OCI-LY3 (cell line): ENCODE measurements around the gene TTC28.

Experiments used
- H2AFZ ChIP-seq: fragments of 200-600, 300-600 bp; shearing (Covaris generic); 2 replicates; pipeline ENCODE4 v1.6.0; 2014; ENCODE audit warnings: antibody characterized with exemption, low read depth, low read length
- H3K27ac ChIP-seq: fragments of 200-600, 300-600 bp; sonication (generic); 2 replicates; pipeline ENCODE4 v1.5.1; 2014; ENCODE audit warnings: mild to moderate bottlenecking, low read length, moderate library complexity, mixed read lengths
- H3K27me3 ChIP-seq: fragments of 200-600, 300-600 bp; sonication (generic); 2 replicates; pipeline ENCODE4 v1.6.1; 2014; ENCODE audit warnings: low read depth, low read length, mixed read lengths
- H3K36me3 ChIP-seq: fragments of 200-600, 300-600 bp; sonication (generic); replicated peaks from 2 replicates; pipeline ENCODE3; 2014; ENCODE audit warnings: low read depth, low read length, mixed read lengths
- H3K4me1 ChIP-seq: fragments of 300-600, 200-600 bp; sonication (generic); 2 replicates; pipeline ENCODE4 v1.6.1; 2014; ENCODE audit warnings: low read length, mixed read lengths
- H3K4me2 ChIP-seq: fragments of 200-600, 300-600 bp; sonication (generic); 2 replicates; pipeline ENCODE4 v1.6.1; 2014; ENCODE audit warnings: low read length, mixed read lengths
- H3K4me3 ChIP-seq: fragments of 300-600, 200-600 bp; sonication (generic); 2 replicates; pipeline ENCODE4 v1.5.1; 2014; ENCODE audit warnings: antibody characterized with exemption, mild to moderate bottlenecking, low read length, moderate library complexity
- H3K79me2 ChIP-seq: fragments of 300-600, 200-600 bp; shearing (Covaris generic); 2 replicates; pipeline ENCODE4 v1.6.1; 2014; ENCODE audit warnings: mild to moderate bottlenecking, low read length, mixed read lengths
- H3K9ac ChIP-seq: fragments of 300-600, 200-600 bp; shearing (Covaris generic); 2 replicates; pipeline ENCODE4 v1.6.0; 2014; ENCODE audit warnings: mild to moderate bottlenecking, low read length, moderate library complexity
- H3K9me3 ChIP-seq: fragments of 200-600, 300-600 bp; shearing (Covaris generic); 2 replicates; pipeline ENCODE4 v1.6.1; 2014; ENCODE audit warnings: low read length, mixed read lengths; ENCODE audit not compliant: insufficient read depth
- H4K20me1 ChIP-seq: fragments of 200-600, 300-600 bp; sonication (generic); 2 replicates; pipeline ENCODE4 v1.6.1; 2016; ENCODE audit warnings: low read length, mixed read lengths; ENCODE audit not compliant: insufficient read depth
- CTCF ChIP-seq: fragments of 200-600, 300-600 bp; sonication (generic); IDR thresholded peaks from 2 replicates; pipeline ENCODE4 v1.5.1; 2014; ENCODE audit warnings: antibody characterized with exemption, low read length, low read depth
- EZH2phosphoT487 ChIP-seq: fragments of 200-600 bp; shearing (Covaris generic); IDR thresholded peaks from 2 replicates; pipeline ENCODE4 v1.6.1; 2018; ENCODE audit warnings: antibody characterized with exemption, mixed run types, low read depth

Gene TTC28

GRCh38 chr22:28232204-28232603 is 447.4 kb downstream of the TTC28 start:
- H3K27ac ChIP-seq: no peak overlapping the region
- no peak overlapping the region for H3K4me3 ChIP-seq
- no peaks in the 10 kb centered on the region for H3K4me1 ChIP-seq
- no peaks in the 10 kb centered on the region for H3K36me3 ChIP-seq
- no peak for TF ChIP-seq CTCF
- no peak for TF ChIP-seq EZH2phosphoT487
- no peaks in the 10 kb centered on the region for H3K79me2 ChIP-seq
- H3K27me3 ChIP-seq: no peaks in the 10 kb centered on the region
- no peak overlapping the region for H3K4me2 ChIP-seq
- H3K9ac ChIP-seq: no peak overlapping the region
- H2AFZ ChIP-seq: no peak overlapping the region
- no peaks in the 10 kb centered on the region for H3K9me3 ChIP-seq
- no peaks in the 10 kb centered on the region; the same call in 1 of the 2 replicates for H4K20me1 ChIP-seq

GRCh38 chr22:28231441-28231840 is 448.2 kb downstream of the TTC28 start:
- TF ChIP-seq CTCF (no peak), EZH2phosphoT487 (no peak)
- no peak overlapping the region for H3K27ac ChIP-seq

GRCh38 chr22:28230671-28231070 is 449.0 kb downstream of the TTC28 start:
- Histone ChIP-seq H2AFZ (no peak overlapping the region), H3K27ac (no peak overlapping the region), H3K4me1 (no peaks in the 10 kb centered on the region), H3K4me3 (no peak overlapping the region), H4K20me1 (no peaks in the 10 kb centered on the region; the same call in 1 of the 2 replicates), H3K4me2 (no peak overlapping the region), H3K9ac (no peak overlapping the region), H3K27me3 (no peaks in the 10 kb centered on the region), H3K9me3 (no peaks in the 10 kb centered on the region), H3K79me2 (no peaks in the 10 kb centered on the region), H3K36me3 (no peaks in the 10 kb centered on the region)
- TF ChIP-seq CTCF: no peak
- no peak for TF ChIP-seq EZH2phosphoT487

More at GRCh38 chr22:28231441-28231840, 448.2 kb downstream of the TTC28 start:
- H3K9ac ChIP-seq: no peak overlapping the region
- H3K4me1 ChIP-seq: no peaks in the 10 kb centered on the region
- H3K4me2 ChIP-seq: no peak overlapping the region
- H3K9me3 ChIP-seq: no peaks in the 10 kb centered on the region
- no peak overlapping the region for H2AFZ ChIP-seq
- H3K27me3 ChIP-seq: no peaks in the 10 kb centered on the region
- no peaks in the 10 kb centered on the region for H3K36me3 ChIP-seq
- no peaks in the 10 kb centered on the region for H3K79me2 ChIP-seq
- H4K20me1 ChIP-seq: no peaks in the 10 kb centered on the region; the same call in 1 of the 2 replicates
- no peak overlapping the region for H3K4me3 ChIP-seq

GRCh38 chr22:28229566-28230485 is 449.8 kb downstream of the TTC28 start:
- TF ChIP-seq CTCF: no peak
- H3K79me2 ChIP-seq: no peaks in the 10 kb centered on the region
- no peaks in the 10 kb centered on the region for H3K36me3 ChIP-seq
- H3K4me3 ChIP-seq: no peak overlapping the region
- H3K9ac ChIP-seq: no peak overlapping the region
- H3K9me3 ChIP-seq: no peaks in the 10 kb centered on the region
- no peaks in the 10 kb centered on the region for H3K27me3 ChIP-seq
- no peak overlapping the region for H3K4me2 ChIP-seq
- H3K4me1 ChIP-seq: no peaks in the 10 kb centered on the region
- no peak overlapping the region for H3K27ac ChIP-seq
- H2AFZ ChIP-seq: no peak overlapping the region
- H4K20me1 ChIP-seq: no peaks in the 10 kb centered on the region; the same call in 1 of the 2 replicates
